Measurements from ENCODE around the gene PAPSS2. TPM values are rescaled to one million over a fixed set of nuclear protein-coding genes. Genes with fewer than 3 reads are reported as not detected.

Gene PAPSS2
- total and polyA plus RNA-seq, 2 experiments from 2014 or later, result 13.2 to 19.6 TPM

DNA sequence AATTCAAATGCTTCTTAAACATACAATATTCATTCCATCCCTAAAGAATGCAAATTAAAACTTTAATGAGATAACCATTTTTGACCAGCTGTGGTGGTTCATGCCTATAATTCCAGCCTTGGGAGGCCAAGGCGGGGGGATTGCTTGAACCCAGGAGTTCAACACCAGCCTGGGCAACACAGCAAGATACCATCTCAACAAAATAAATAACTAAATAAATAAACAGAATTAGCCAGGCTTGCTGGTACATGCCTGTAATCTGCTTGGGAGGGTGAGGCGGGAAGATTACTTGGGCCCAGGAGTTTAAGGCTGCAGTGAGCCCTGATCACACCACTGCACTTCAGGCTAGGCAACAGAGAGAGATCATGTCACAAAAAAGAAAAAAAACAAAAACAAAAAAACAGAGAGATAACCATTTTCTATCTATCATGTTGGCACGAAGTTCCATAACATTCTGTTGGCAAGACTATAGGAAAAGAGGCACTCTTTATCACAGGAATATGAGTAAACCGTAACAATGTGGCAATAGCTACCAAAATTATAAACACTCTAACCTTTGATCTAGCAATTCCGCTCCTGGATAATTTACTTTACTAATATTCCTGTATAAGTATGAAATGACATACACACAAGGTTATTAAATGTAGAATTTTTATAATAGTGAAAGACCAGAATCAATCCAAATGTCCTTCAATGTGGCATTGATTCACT lies 106.1 kb downstream of the PAPSS2 start:
- Histone ChIP-seq H3K36me3 (ENCODE audit: insufficient read depth) (no peaks in the 10 kb centered on the region; the same call in 1 of the 2 replicates), H3F3A (replicated peaks; ENCODE audit: low read depth) (no peaks in the 10 kb centered on the region), H2AFZ (no peak overlapping the region), H3K4me1 (ENCODE audit: insufficient read depth) (0 out of 2 replicates have a peak, but pooled peaks cover 5% of the 10 kb centered on the region), H3K4me3 (no peak overlapping the region), H3K27me3 (ENCODE audit: insufficient read depth) (no peaks in the 10 kb centered on the region), H3K4me2 (no peak overlapping the region), H3K27ac (ENCODE audit: low read depth) (no peak overlapping the region), H3K79me2 (replicated peaks; ENCODE audit: insufficient read depth) (no peaks in the 10 kb centered on the region; the same call in 1 of the 2 replicates), H4K20me1 (replicated peaks; ENCODE audit: insufficient read depth) (no peaks in the 10 kb centered on the region), H3K9me2 (ENCODE audit: insufficient read depth) (no peaks in the 10 kb centered on the region)
- H3K36me3 Mint-ChIP-seq (ENCODE audit: low read depth), result peaks cover 25% of the 10 kb centered on the region; the same call in 2 of the 3 replicates
- no peak overlapping the region for H3K27ac Mint-ChIP-seq
- H3K4me1 Mint-ChIP-seq, result peaks cover 12% of the 10 kb centered on the region; the same call in 2 of the 3 replicates
- H3K9me3 Mint-ChIP-seq, result no peaks in the 10 kb centered on the region
- TF ChIP-seq EZH2 (IDR thresholded peaks at IDR 0.05; ENCODE audit: low read depth, unreplicated experiment) (no peak), ZNF114 (CRISPR knock-in tag; IDR thresholded peaks at IDR 0.05) (no peak), JUNB (IDR thresholded peaks at IDR 0.05; ENCODE audit: unreplicated experiment) (no peak), ZNF331 (CRISPR knock-in tag; IDR thresholded peaks at IDR 0.05; ENCODE audit: low read depth) (no peak), NANOG (IDR thresholded peaks at IDR 0.05; ENCODE audit: borderline replicate concordance) (no peak), STAT1 (IDR thresholded peaks at IDR 0.05; ENCODE audit: unreplicated experiment) (no peak)
- TF ChIP-seq, protein P1, sequence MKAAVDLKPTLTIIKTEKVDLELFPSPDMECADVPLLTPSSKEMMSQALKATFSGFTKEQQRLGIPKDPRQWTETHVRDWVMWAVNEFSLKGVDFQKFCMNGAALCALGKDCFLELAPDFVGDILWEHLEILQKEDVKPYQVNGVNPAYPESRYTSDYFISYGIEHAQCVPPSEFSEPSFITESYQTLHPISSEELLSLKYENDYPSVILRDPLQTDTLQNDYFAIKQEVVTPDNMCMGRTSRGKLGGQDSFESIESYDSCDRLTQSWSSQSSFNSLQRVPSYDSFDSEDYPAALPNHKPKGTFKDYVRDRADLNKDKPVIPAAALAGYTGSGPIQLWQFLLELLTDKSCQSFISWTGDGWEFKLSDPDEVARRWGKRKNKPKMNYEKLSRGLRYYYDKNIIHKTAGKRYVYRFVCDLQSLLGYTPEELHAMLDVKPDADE (IDR thresholded peaks at IDR 0.05), result no peak
- no peak for DNase-seq (ENCODE audit: low spot score)
- H3K4me3 Mint-ChIP-seq, result no peak overlapping the region
- no peaks in the 10 kb centered on the region for H3K27me3 Mint-ChIP-seq (ENCODE audit: insufficient read depth, low read depth, poor library complexity)
- no peak for ATAC-seq

DNA sequence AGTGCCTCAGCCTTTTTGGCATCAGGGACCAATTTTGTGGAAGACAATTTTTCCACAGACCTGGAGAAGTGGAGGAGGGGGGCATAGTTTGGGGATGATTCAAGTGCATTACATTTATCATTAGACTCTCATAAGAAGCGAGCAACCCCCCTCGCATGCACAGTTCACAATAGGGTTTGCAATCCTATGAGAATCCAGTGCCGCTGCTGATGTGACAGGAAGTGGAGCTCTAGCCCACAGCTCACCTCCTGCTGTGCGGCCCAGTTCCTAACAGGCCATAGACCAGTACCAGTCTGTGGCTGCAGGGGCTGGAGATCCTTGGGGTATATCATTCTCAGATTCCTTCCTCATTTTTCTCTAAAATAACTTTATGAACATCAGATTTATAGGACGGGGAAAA lies 107.6 kb downstream of the PAPSS2 start:
- Histone ChIP-seq H3K4me1 (ENCODE audit: insufficient read depth) (0 out of 2 replicates have a peak, but pooled peaks cover 5% of the 10 kb centered on the region), H3K79me2 (replicated peaks; ENCODE audit: insufficient read depth) (no peaks in the 10 kb centered on the region; the same call in 1 of the 2 replicates), H3F3A (replicated peaks; ENCODE audit: low read depth) (no peaks in the 10 kb centered on the region), H3K9me2 (ENCODE audit: insufficient read depth) (no peaks in the 10 kb centered on the region), H3K4me3 (no peak overlapping the region), H3K27me3 (ENCODE audit: insufficient read depth) (no peaks in the 10 kb centered on the region), H4K20me1 (replicated peaks; ENCODE audit: insufficient read depth) (no peaks in the 10 kb centered on the region), H3K4me2 (no peak overlapping the region), H3K27ac (ENCODE audit: low read depth) (no peak overlapping the region), H3K36me3 (ENCODE audit: insufficient read depth) (no peaks in the 10 kb centered on the region; the same call in 1 of the 2 replicates), H2AFZ (no peak overlapping the region)
- ATAC-seq (peak; percentile 85), DNase-seq (ENCODE audit: low spot score) (peak; percentile 68)
- Mint-ChIP-seq H3K4me3 (no peak overlapping the region), H3K4me1 (peaks cover 12% of the 10 kb centered on the region; the same call in 2 of the 3 replicates), H3K27me3 (ENCODE audit: insufficient read depth, low read depth, poor library complexity) (no peaks in the 10 kb centered on the region), H3K27ac (peak overlapping the region; percentile 8; the same call in 1 of the 2 replicates), H3K9me3 (no peaks in the 10 kb centered on the region), H3K36me3 (ENCODE audit: low read depth) (peaks cover 25% of the 10 kb centered on the region; the same call in 2 of the 3 replicates)
- TF ChIP-seq POLR2AphosphoS5 (IDR thresholded peaks at IDR 0.05; ENCODE audit: low read depth) (no peak), CREB1 (CRISPR knock-in tag; IDR thresholded peaks at IDR 0.05; ENCODE audit: low read depth) (no peak), JUNB (IDR thresholded peaks at IDR 0.05; ENCODE audit: unreplicated experiment) (no peak)
- TF ChIP-seq, protein P2, sequence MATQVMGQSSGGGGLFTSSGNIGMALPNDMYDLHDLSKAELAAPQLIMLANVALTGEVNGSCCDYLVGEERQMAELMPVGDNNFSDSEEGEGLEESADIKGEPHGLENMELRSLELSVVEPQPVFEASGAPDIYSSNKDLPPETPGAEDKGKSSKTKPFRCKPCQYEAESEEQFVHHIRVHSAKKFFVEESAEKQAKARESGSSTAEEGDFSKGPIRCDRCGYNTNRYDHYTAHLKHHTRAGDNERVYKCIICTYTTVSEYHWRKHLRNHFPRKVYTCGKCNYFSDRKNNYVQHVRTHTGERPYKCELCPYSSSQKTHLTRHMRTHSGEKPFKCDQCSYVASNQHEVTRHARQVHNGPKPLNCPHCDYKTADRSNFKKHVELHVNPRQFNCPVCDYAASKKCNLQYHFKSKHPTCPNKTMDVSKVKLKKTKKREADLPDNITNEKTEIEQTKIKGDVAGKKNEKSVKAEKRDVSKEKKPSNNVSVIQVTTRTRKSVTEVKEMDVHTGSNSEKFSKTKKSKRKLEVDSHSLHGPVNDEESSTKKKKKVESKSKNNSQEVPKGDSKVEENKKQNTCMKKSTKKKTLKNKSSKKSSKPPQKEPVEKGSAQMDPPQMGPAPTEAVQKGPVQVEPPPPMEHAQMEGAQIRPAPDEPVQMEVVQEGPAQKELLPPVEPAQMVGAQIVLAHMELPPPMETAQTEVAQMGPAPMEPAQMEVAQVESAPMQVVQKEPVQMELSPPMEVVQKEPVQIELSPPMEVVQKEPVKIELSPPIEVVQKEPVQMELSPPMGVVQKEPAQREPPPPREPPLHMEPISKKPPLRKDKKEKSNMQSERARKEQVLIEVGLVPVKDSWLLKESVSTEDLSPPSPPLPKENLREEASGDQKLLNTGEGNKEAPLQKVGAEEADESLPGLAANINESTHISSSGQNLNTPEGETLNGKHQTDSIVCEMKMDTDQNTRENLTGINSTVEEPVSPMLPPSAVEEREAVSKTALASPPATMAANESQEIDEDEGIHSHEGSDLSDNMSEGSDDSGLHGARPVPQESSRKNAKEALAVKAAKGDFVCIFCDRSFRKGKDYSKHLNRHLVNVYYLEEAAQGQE (IDR thresholded peaks at IDR 0.05; ENCODE audit: unreplicated experiment), result no peak
- TF ChIP-seq, protein P1 (IDR thresholded peaks at IDR 0.05), result no peak

Measured in GM23338 (cell line).